HG03095 (cell line): ENCODE data around the gene PTOV1.
A peak's percentile ranks its signal among the peaks of the same experiment; 100 is the strongest.

Source experiments
- ATAC-seq: cut with Tn5 transposase; IDR thresholded peaks from one replicate; pipeline ENCODE4 v1.9.1; 2021; ENCODE audit warnings: moderate library complexity; ENCODE audit not compliant: unreplicated experiment

Gene PTOV1

DNA sequence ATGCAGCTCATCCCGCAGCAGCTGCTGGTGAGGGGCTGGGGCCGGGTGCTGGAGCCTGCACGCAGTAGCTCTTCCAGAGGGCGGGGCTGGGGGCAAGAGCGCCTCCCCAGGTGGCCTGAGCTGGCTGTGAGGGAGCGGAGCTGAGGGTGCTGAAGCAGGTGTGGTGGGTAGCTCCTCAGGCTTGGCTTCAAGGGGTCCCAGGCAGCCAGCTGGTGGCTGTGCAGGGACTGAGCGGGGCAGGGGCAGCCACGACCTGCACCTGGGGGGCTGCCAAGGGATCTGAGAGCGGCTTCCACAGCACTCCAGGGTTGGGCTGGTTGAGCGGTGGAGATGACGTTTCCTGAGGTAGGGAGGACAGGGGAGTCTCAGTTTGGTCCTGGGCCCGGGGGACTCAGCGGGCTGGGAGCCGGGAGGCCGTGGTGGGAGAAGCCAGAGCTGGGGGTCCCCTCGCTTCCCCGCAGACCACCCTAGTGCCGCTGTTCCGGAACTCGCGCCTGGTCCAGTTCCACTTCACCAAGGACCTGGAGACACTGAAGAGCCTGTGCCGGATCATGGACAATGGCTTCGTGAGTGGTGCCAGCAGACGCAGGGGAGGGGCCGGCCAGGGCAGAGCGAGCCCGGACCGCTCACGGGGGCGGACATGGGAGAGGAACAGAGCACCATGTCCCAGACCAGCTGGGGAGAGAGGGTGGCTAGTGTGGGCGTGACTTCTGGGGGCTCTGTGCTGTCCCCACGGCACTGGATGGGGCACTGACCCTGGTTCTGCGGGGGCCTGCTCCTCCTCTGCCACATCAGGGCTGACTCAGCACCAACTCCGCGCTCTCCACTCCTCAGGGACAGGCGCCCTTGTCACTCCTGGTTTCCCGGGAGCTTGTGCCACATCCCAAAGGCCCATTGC, 7.4 kb downstream of the PTOV1 start:
- no peak for ATAC-seq

DNA sequence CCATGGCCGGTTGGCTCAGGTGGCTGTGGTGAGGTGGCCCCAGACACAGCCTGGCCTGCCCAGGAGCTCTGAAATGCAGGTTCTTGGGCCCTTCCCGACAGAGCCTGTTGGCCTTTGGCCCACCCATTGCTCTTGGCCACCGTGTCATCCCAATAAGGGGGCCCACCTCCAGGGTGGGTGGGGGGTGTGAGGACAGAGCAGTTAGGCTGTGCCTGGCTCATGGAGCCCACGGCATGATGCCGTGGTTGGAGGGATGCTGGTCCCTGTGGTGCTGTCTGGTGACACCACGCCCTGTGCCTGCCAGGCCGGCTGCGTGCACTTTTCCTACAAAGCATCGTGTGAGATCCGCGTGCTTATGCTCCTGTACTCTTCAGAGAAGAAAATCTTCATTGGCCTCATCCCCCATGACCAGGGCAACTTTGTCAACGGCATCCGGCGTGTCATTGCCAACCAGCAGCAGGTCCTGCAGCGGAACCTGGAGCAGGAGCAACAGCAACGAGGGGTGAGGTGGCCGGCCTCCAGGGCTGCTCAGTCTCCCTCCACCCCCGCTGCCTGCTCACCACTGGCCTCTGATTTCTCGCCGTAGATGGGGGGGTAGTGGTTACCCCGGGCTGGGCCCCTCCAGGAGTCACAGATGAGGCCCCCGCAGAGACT, 8.8 kb downstream of the PTOV1 start:
- no peak for ATAC-seq

DNA sequence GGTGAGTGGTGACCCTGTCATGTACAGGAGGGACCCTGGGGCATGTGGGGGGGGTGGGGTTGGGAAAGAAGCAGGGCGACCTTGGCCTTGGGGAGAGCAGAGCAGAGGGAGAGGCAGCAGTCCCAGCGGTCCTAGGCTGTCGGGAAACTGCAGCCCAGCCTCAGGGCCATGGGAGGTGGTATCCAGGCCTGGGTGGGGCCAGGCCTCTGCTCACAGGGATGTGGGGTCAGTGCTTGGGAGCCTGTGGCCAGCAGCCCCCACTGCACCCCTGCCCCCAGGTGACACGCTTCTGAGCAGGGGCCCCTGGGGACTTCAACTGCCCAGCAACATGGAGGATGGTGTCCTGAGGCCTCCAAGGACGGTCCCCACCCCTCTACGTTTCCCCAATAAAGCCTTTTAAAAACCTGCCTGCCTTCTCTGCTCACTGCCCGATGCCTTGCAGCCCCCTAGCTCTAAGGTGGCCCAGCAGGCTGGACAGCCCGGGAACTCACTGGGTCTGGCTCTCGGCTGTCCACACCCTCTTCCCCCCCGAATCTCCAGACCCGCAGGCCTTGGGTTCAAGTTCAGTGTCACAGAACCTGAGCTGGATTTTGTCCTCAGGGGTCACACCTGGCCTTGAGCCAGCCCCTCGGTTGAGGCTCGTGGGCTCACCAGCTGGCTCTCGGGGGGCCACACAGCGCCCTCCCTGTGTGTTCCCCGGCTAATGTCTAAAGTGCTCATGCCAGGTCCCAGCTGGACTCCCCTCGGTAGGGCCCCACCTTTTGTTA, 9.6 kb downstream of the PTOV1 start:
- no peak for ATAC-seq

DNA sequence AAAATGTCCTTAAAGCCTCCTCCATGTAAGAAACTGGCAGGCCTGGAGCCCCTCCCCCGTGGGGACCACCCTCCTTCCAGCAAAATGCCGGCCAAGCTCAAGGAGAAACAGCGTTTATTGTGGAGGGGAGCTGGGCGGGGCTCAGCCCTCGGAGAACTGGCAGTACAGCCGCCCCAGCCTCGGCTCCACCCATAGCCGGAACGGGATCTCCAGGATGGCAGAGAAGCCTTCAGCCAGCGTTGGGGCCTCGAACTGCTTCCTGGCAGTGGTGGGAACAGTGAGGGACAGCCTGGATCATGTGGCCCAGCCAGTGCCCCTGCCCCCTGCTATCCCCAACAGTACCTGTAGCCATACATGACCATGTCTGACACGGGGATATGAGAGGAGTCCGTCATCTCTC, 10.1 kb downstream of the PTOV1 start:
- ATAC-seq: no peak

DNA sequence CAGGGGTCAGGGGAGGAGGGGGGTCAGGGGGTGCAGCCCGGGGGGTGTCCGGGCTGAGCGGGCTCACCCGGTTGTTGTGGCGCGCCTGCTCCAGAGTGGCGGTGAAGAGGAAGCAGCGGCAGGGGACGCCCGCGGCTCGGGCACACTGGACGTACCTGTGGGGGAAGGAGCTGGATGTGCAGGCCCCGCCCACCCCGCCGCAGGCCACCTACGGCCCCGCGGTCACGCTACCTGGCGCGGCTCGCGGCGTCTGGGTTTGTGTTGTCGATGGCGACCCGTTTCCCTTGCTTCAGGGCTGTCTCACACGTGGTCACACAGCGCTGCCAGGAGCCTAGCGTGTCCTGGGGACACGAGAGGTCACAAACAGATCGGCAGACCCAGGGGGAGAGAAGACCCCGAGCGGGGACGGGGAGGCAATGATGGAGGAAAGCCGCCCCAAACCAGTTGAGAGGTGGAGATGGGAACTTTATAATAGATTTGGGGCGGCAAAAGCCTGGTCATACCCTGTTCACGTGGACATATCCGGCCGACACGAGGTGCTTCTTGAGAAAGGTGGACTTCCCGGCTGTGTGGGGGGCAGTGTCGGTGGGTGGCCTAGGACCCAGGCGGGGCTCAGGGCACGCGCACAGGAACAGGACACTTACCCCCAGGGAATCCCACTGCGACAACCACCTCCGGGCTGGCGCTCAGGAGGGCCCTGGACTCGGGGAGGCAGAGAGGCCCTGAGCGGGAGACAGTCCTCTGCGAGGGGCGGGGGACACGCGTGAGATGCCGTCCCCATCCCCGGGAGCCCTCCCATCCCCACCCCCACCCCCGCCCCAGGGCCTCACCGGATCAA, 10.8 kb downstream of the PTOV1 start:
- ATAC-seq: no peak

DNA sequence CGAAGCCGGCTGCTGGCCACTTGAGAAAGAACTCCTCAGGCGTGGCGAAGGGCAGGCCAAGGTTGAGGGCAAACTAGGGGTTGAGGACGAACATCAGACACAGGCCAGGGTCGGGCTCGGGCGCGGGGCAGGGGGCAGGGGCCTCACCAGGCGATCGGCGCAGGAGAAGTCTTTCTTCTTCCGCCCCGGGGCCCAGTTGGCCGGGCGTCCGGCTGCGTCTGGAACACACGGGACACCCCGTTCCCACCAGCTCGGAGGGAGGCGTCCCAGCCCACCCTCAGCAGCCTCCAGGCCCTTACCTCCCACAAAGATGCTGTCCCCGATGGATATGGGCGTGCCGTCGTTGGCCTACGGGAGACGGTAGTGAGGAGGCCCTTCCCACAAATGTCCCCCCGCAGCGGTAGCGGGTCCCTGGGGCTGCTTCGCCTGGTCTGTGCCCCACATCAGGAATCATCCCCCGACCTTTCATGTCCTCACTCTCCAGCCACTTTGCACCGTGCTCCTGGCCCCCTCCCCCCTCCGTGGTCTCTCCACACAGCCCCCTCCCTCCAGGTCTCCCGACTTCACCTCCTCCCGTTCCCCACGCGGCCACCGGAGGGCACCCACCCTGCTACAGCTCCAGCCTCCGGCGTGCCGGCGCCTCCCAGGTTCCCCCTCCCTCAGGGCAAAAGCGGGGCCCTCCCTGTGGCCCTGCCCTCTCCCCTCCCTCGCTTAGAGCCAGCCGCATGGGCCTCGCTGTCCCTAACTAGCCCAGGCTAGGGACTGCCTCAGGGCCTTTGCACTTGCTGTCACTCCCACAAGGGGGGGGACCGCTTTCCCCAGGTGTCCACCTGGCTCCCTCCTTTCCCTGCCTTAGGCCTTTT, 11.7 kb downstream of the PTOV1 start:
- ATAC-seq: no peak

DNA sequence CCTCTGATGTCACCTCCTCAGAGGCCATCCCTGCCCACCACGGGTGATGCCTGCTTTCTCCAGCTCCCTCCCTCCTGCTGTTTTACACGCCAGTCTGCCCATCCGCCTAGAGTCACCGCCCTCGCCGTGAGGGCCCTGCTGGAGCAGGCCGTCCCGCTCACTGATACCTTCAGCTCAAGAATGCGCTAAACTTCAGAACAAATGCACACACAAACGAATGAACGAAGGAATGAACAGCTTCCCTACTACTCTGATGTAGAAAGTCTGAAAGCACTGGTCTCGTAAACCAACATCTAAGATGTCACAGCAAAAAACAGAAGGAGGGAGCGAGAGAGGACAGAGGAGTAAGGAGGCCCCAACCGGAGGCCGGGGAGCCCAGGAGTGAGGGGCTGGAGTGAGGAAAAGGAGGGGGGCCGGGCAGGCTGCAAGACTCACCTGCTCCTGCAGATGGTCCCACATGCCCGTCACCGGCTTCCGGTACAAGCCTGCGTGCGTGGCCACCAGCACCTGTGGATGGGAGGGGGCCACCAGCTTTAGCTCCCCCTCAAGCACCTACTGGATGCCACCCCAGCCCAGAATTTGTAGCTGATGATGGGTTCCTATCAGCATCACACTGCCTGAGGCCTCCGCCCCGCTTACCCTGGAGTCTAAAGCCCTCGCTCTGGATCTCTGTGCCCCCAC, 12.4 kb downstream of the PTOV1 start:
- ATAC-seq: no peak

DNA sequence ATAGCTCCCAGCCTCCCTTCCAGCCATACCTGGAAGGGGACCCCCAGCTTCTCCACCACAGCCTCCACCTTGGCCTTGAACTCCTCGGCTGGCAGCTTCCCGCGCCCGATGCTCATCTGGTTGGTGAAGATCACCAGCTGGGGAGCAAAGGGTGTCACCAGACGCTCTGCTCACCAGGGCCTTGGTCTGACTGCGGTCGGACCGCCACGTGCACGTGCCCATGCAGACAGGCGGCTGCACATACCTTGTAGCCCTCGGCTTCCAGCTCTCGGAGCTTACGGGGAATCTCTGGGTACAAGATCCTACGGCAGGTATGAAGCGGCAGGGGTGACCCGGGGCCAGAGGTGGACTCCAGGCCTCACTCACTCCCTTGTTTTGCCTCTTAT, 13.0 kb downstream of the PTOV1 start:
- no peak for ATAC-seq

DNA sequence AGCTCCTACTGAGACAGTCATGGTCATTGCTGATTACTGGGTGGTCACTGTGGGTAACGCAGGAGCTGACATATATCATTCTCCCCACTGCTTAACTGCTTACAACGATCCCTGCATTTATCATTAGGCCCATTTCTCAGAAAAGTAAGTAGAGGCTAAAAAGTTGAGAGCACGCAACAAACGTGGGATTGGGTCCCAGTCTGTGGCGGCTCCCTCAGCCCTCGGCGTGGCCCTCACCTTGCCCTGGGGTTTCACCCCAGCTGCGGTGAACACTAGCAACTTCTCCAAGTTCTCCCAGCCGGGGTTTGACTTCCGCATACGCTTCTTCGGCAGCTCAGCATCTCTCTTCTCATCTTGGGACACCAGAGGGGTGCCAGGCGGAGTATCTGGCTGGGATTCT, 13.9 kb downstream of the PTOV1 start:
- ATAC-seq: no peak

DNA sequence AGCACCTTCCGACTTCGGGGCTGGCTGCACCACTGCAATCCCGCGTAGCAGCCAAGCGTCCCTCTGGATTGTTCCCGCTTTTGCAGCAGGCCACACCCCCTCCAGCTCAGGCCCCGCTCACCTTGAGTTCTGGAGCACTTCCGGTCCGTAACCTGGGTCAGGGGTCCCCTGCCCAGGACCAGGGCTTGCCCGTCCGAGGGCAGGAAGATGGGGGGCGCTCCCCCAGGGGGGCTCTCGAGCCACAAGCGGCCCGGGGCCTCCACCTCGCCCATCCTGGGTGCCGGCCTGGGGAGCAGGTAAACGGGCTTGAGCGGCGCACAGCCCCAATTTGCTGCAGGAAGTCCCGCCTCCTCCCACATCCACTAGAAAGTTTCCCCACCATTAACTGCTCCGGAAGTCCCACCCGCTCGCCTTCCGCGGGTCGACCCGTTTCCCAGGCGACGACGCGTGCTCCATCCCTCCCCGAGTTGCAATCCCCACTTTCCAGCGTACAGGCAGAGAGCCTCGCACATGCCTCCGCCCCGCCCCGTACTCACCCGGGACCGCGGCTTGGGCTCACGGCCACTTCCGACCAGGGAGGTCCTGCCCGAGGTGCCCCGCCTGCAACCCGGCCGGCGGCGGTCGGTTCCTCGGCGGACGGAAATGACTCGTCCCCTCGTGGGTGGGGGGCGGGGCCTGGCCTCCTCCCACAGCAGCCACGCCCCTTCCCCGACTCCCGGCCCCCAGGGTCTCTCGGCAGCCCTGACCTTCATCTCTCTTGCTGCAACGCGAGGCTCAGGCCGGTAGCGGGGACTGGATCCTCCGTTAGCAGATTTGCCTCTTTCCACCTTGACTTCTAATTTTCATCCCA, 16.2 kb downstream of the PTOV1 start, which contains the start of gene PNKP:
PNKP (minus strand) TSS at position 644 of the 850 bp plus-strand sequence; CDS start at position 272, 372 bp downstream.
- peak; percentile 35 for ATAC-seq

DNA sequence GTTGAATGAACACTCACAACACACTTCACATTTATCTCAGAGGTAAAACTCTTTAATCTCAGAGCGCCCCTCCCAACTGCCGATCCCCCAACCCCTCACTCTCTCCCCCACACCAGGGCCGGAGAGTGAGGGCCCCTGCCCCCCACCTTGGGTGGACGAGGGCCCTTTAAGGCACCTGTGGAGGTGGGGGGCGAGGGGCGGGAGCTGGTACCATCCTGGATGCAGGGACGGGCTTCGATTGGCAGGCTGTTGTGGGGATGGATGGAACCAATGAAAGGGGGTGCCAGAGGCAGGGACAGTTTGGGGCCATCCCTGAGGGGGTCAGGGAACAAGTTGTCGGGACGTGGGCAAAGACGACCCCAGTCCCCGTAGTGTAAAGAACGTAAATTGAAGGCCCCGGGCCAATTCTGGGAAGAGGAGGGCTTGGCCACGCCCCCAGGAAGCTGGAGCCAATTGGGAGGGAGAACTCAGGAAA, 18.1 kb downstream of the PTOV1 start:
- ATAC-seq: peak; percentile 3

DNA sequence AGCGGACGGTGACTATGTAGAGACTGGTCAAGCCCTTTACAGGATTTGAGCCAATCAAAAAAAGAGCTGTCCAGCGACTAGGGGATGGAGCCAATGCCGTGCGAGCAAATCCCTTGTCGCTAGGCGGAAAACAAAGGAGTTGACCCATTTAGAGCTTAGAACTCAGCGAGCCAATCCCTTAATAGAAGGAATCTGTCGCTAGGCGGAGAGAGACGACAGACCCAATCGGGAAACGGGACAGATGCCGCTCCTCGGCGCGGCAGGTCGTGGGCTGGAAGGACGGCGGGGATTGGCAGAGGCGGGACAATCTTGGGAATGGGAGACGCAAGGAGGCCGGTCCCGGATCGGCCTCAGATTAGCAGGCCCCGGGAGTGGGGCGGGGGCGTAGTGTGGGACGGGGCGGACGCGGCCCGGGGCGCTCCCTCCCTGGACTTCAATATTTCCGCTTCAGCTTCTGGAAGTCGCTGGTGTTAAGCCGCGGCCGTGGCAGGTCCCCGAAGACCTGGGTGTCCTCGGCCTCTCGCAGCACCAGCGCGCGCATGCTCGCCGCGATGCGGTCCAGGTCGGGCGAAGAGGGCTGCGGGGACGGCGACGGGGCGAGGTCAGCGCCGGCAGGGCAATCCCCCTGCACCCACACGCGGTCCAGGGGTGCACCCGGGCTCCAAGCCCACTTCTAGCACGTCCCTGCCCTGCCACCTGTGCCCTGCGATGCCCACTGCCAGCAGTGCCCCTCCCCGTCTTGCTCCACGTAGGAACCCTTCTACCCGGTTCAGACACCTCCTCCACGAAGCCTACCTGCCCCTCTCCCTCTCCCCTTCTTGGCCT, 18.7 kb downstream of the PTOV1 start:
- ATAC-seq: peak; percentile 51

DNA sequence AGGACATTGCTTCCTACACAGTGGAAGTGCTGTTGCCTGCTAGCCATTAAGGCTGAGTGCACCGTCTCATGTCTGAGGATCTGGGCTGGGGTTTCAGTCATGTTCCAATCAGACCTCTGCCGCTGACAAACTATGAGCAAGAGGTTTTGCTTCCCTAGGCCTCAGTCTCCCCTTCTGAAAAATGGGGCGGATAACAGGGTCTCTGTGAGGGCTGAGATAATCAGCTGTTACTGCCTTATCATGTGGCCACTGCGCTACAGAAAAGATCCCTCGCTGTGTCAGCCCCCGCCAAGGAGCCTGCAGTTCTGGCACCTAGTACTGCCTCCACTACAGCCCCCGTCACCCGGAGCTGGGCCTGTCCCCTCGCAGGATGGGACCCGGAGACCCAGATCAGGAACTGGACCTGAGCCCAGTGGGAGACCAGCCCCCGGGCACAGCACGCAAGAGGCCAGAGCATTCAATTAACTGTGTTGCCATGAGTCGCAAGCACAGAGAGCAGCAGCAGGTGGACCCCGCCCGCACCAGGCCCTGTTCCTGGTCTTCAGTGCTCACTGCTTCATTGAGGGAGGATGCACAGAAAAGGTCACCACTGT, 19.4 kb downstream of the PTOV1 start:
- no peak for ATAC-seq

DNA sequence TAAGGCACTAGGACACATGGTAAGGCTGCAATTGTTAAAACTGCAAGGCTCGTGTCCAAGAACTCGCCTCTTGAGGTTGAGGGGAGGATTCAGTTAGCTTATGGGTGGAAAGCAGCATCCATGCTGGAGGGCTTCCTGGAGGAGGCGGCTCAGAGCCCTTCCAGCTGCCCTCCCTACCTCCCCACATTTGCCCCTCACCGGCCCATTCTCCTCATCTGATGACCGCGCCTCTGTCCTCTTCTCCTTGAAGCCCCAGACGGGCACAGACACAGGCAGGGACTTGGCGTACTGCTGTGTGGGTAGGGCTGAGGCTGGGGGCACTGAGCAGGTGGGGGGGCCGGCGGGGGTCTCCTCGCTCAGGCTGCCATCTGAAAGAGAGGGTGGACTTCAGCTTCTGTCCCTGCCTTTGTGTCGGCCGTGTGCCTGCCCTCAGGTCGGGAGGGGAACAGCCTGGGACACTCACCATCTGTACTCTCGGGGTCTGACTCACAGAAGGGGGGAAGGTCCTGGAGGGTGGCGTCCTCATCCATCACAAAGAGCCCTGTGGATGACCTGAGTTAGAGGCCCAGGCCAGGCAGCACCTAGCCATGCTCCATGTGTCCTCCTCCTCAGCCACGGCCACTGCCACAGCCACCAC, 20.5 kb downstream of the PTOV1 start:
- no peak for ATAC-seq

DNA sequence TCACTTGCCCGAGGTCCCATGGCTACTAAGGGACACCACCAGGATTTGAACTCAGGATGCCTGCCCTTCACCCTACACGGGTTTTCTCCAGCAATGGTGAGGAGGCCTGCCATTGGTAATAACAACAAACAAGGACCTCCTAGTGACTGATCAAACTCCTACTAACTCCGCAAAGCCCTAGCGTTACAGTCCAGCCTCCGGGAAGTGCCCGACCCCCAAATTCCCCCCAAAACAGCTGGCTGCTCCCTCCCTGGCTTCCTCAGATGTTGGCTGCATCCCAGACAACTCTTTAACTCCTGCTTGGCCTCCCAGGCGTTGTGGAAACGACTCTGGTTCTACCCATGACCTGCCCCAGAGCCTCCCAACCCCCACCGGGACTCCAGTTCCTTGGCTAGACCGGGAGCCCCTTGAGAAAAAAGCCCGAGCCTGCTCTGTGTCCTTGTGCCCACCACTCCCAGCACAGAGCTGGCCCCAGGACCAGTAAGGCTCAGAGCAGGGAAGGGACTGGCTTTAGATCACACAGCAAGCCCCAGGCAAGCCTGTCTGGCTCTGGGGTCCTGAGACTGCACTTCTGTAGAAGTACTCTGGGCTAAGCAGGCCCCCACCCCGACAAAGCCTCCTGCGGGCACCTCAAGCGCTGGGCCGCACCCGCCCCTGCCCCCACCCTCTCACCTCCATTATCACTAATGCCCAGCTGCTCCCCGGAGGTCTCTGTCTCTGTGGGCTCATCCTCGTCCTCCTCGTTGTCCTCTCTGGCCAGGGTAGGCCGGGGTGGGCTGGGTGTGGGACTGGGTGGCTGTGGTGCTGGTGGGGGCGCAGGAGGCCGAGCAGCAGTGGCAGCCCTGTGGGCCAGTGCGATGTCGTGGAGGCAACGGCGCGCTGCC, 21.5 kb downstream of the PTOV1 start:
- ATAC-seq: no peak
